ENCODE measurements around the gene FBLN7. TPM values are rescaled to one million over a fixed set of nuclear protein-coding genes. Genes with fewer than 3 reads are reported as not detected.
A peak's percentile ranks its signal among the peaks of the same experiment; 100 is the strongest.

FBLN7 gene
- total RNA-seq, 3 donors from 2014 or later, result 9.2 to 15.7 (median 11.0) TPM

GRCh38 chr2:112140899-112141625, 2.9 kb downstream of the FBLN7 start:
- no peaks in the 10 kb centered on the region for H3K4me1 ChIP-seq
- H3K36me3 ChIP-seq, result no peaks in the 10 kb centered on the region
- no peak overlapping the region for H3K4me3 ChIP-seq
- H3K9me3 ChIP-seq, result no peaks in the 10 kb centered on the region
- H3K27ac ChIP-seq, result peak overlapping the region in 1 of 2 donors; percentile 84
- no peak for DNase-seq (ENCODE audit: low spot score in 2 of 2)
- intact Hi-C loops (cut with DNase I; ENCODE audit: low total_unique reads), result no loop called here
- TF ChIP-seq POLR2AphosphoS5 (IDR thresholded peaks at IDR 0.05) (no peak), POLR2A (IDR thresholded peaks at IDR 0.05) (no peak), CTCF (IDR thresholded peaks at IDR 0.05) (no peak)
- H3K27me3 ChIP-seq, result no peaks in the 10 kb centered on the region

GRCh38 chr2:112141626-112142007, 3.4 kb downstream of the FBLN7 start:
- TF ChIP-seq POLR2AphosphoS5 (IDR thresholded peaks at IDR 0.05) (no peak), CTCF (IDR thresholded peaks at IDR 0.05) (no peak), POLR2A (IDR thresholded peaks at IDR 0.05) (no peak)
- H3K9me3 ChIP-seq, result no peaks in the 10 kb centered on the region
- no peak overlapping the region for H3K27ac ChIP-seq
- H3K4me3 ChIP-seq, result no peak overlapping the region
- no peaks in the 10 kb centered on the region for H3K36me3 ChIP-seq
- intact Hi-C loops (cut with DNase I; ENCODE audit: low total_unique reads), result no loop called here
- no peak for DNase-seq (ENCODE audit: low spot score in 2 of 2)
- H3K4me1 ChIP-seq, result no peaks in the 10 kb centered on the region
- no peaks in the 10 kb centered on the region for H3K27me3 ChIP-seq

GRCh38 chr2:112142525-112143078, 4.4 kb downstream of the FBLN7 start:
- DNase-seq (ENCODE audit: low spot score in 2 of 2), result no peak
- Histone ChIP-seq H3K9me3 (no peaks in the 10 kb centered on the region), H3K27ac (no peak overlapping the region), H3K36me3 (no peaks in the 10 kb centered on the region), H3K4me3 (no peak overlapping the region), H3K27me3 (no peaks in the 10 kb centered on the region), H3K4me1 (no peaks in the 10 kb centered on the region)
- intact Hi-C loops (cut with DNase I; ENCODE audit: low total_unique reads), result no loop called here
- TF ChIP-seq POLR2A (IDR thresholded peaks at IDR 0.05) (no peak), POLR2AphosphoS5 (IDR thresholded peaks at IDR 0.05) (no peak)

GRCh38 chr2:112143150-112143549, 5.0 kb downstream of the FBLN7 start:
- no peak for DNase-seq (ENCODE audit: low spot score in 2 of 2)
- no peaks in the 10 kb centered on the region for H3K4me1 ChIP-seq
- no peaks in the 10 kb centered on the region for H3K9me3 ChIP-seq
- H3K27ac ChIP-seq, result no peak overlapping the region
- intact Hi-C loops (cut with DNase I; ENCODE audit: low total_unique reads), result no loop called here
- no peaks in the 10 kb centered on the region for H3K27me3 ChIP-seq
- no peak overlapping the region for H3K4me3 ChIP-seq
- TF ChIP-seq POLR2AphosphoS5 (IDR thresholded peaks at IDR 0.05) (no peak), CTCF (IDR thresholded peaks at IDR 0.05) (no peak), POLR2A (IDR thresholded peaks at IDR 0.05) (no peak)
- H3K36me3 ChIP-seq, result no peaks in the 10 kb centered on the region

- DNase-seq (ENCODE audit: low spot score in 2 of 2), result no peak
- H3K4me1 ChIP-seq, result peaks cover 0 to 4% of the 10 kb centered on the region in 2 donors
- H3K4me3 ChIP-seq, result no peak overlapping the region
- intact Hi-C loops (cut with DNase I; ENCODE audit: low total_unique reads), result no loop called here
- no peaks in the 10 kb centered on the region for H3K36me3 ChIP-seq
- TF ChIP-seq POLR2AphosphoS5 (IDR thresholded peaks at IDR 0.05) (no peak), POLR2A (IDR thresholded peaks at IDR 0.05) (no peak), CTCF (IDR thresholded peaks at IDR 0.05) (no peak)
- no peak overlapping the region for H3K27ac ChIP-seq
- no peaks in the 10 kb centered on the region for H3K27me3 ChIP-seq
- H3K9me3 ChIP-seq, result no peaks in the 10 kb centered on the region
These were observed 6.8 kb downstream of the FBLN7 start for GRCh38 chr2:112144966-112145365.
